Measurements from ENCODE around the gene KRTDAP.

The KRTDAP gene

DNA sequence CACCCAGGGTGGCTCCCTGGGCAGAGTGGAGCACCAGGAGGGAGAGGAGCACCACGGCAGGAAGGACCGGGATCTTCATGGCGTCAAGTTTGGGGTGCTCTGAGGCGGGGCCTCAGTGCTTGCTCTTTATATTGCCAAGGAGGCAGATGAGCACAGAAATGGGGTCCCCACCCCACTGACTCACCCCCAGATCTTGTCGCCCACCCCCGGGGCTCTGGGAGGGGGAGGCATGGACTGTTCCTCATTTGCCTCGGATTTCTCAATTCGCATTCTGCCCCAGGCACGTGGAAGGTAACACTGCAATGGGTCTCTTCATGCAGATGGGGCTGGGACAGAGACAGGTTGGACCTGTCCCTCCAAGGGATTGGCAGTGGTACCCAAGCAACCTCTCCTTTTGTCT lies at the start of gene KRTDAP:
KRTDAP (minus strand) TSS at position 101 of the 400 bp plus-strand sequence; CDS start at position 79, 22 bp downstream.
- no peak for DNase-seq

GRCh38 chr19:35539850-35540249 lies 49.6 kb upstream of the KRTDAP start:
- DNase-seq = no peak

DNA sequence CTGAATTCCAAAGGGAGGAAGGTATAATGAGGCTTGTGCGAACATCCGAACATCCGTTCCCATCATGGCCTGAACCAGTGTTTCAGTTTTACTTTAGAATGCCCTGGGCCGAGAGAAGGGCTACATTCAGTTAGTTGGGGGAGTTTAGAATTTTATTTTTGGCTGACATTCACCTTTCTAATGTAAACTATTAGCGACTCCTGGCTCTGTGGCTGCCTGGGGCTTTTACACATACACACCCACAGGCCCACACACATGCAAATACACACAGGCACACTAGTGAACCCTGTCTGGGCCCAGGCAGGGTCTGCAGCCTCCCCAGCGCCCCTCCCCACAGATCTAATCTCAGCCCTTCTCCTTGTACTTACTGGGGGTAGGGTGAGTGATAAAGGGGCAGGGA lies 49.0 kb upstream of the KRTDAP start:
- DNase-seq = no peak

DNA sequence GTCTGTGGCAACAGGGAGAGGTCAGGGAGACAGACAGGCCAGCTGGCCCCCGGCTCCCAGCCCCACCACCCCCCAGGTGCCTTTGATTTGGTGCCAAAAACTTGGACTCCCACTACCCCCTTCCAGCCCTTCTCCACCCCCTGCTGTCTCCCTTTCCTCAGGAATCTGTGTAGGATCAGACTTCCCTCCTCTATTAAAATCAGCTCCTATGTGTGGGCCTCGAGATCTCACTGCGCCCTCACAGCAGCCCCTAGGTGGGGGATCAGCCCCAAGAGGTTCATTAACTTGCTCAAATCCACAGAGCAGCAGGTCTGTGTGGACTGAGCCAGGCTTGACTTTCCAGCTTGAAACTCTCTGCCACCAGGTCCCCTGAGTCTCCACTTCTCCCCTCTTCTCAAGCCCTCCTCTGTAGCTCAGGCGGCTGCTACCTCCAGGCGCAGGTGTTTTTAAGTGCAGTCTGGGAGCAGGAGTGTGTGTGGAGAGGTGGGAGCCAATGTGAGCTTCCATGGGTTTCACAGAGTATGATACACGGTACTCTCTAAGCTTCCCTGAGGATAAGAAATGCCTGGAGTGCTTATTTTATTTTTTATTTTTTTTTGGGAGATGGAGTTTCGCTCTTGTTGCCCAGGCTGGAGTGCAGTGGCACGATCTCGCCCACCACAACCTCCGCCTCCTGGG lies 44.7 kb upstream of the KRTDAP start:
- DNase-seq = no peak

- DNase-seq = peak; percentile 41
Observed at GRCh38 chr19:35533822-35534392, 43.6 kb upstream of the KRTDAP start.

GRCh38 chr19:35533201-35533821 lies 43.0 kb upstream of the KRTDAP start, which contains the start of gene GAPDHS:
Gene GAPDHS (plus strand): TSS chr19:35533456. CDS start chr19:35533528, 72 bp downstream.
- DNase-seq = no peak

- DNase-seq = no peak
Observed at GRCh38 chr19:35531291-35531690, 41.0 kb upstream of the KRTDAP start.

DNA sequence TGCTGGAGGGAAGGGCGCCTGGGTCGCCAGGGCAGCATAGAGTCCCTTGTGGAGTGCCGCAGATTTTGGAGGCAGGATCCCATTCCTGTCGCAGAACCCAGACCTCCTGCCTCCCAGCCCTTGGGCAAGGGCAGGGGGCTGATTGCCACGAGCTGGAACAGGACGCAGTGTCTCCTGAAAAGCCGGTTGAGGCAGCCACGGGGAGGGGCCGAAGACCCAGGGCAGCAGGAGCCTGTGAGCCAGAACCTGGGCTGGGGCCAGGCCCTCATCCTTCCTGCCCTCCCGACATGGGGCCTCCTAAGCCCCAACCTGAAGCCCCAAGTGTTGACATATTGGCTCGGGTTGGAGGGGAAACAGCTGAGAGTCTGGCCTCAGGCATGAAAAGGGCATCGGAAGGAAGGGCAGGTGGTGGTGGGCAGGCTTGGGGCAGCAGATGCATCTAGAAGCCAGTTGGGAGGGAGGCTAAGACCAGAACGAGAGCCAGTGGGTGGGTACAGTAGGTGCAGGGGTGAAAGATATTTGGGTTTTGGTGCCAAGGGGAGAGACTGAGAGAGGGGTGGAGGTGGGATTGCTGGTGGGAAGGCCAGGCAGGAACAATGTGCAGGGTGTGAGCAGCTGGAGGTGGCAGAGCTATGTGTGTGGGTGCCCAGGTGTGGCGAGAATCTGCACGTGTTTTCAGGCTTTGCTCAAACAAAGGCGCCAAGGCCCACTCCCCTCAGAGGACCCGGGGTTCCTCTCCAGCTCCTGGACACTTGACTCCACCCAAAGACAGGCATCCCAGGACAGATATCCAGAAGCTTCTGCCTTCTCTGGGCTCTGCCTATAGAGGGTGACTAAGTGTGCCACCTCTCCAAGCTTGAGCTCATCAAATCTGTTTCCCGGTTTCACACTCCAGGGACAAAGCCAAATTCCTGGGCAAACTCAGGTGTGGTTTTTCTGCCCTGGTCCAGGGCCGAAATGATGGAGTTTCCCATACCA lies 39.3 kb upstream of the KRTDAP start:
- no peak for DNase-seq

DNA sequence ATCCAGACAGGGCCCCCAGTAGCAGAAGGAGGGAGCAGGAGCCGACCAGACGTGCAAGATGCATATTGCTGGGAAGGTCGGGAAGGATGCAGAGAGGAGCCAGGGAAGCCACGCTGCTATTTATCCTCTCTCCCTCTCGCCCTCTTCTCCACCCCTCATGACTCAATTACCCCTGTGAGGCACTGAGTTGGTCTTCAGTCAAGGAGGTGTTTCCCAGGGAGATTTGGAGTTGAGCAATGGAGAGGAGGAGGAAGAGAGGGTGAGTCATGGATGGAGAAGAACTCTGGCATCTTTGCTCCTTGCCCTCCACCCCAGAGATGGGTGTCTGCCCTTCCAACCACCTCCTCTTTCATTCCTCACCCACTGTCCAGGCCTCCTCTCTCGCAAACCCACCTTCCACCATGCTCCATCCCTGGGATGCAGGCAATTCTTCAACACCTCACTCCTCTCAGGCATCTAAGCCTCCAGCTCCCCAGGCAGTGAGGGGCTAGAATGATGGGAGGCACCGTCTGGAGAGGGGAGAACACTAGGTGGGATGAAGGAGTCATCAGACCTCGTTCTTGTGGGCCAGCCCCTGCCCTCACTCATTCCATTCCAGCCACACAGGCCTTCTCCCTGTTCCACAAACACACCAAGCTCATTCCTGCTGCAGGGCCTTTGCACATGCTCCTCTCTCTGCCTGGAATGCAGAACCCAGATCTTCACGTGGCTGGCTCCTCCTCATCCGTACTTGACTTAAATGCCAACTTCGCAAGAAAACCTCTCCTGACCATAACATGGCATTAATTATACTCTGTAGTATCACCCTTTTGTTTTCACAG lies 38.2 kb upstream of the KRTDAP start, which contains the start of gene SBSN:
SBSN (minus strand) TSS at position 94 of the 821 bp plus-strand sequence; CDS start at position 64, 30 bp downstream.
- DNase-seq = no peak

DNA sequence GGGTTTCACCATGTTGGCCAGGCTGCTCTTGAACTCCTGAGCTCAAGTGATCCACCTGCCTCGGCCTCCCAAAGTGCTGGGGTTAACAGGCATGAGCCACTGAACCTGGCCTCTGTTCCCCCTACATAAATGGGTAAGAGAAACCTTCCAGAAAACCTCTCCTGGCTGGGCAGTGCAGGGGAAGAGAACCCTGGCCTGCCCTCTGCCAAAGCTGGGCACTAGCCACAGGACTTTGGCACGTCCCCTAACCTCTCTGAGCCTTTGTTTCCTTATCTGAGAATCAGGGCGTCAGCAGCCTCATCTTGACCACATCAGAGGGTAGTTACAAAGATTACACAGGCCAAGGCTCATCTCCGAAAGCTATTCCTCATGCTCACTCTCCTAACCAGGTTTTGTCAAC lies 35.6 kb upstream of the KRTDAP start:
- no peak for DNase-seq

- DNase-seq = no peak
Observed at GRCh38 chr19:35524181-35524837, 34.0 kb upstream of the KRTDAP start.

GRCh38 chr19:35522745-35523327 lies 32.6 kb upstream of the KRTDAP start:
- no peak for DNase-seq

DNA sequence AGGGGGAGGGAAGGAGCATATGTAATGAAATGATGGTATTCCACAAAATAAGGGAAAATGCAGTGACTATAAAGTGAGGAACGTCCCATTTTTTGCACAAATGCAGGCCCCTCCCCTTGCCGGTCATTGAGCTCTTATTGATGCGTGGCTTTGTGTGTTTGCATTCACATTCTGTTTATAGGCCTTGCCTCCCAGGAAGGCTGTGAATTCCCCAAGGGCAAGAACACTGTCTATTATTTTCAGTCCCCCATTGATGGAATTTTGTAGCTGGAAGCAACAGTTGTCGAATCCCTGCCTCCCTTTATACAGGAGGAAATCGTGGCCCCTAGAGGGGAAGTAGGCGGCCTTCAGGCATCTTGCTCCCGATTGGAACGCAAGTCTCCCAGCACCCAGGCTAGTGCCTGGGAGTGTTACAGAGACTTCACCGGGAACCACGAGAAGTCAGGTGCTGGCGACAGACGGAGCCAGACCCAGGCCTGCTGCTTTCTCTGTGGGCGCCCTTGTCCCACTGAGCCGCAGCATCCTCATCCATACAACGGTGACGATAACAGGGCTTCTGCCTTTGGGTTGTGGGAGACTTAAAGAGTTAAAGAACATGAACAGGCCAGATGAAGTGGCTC lies 31.0 kb upstream of the KRTDAP start:
- DNase-seq = no peak

DNA sequence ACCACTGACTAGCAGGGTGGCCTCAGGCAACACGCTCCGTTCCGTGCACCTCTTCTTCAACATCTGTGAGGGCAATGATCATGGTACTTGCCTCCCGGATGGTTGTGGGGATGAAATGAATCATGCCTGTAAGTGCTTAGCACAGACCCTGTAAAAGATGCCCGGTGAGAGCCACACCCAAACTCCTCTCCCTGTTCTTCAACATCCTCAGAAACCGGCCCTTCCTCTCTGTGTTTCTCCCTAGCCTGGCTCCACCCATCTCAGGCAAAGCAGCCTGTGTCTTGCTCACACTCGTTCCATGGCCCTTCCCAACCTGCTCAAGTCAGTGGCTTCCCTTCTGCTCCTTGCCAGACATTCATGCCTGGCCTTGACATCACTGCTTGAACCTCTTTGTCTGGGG lies 29.0 kb upstream of the KRTDAP start:
- DNase-seq = no peak

DNA sequence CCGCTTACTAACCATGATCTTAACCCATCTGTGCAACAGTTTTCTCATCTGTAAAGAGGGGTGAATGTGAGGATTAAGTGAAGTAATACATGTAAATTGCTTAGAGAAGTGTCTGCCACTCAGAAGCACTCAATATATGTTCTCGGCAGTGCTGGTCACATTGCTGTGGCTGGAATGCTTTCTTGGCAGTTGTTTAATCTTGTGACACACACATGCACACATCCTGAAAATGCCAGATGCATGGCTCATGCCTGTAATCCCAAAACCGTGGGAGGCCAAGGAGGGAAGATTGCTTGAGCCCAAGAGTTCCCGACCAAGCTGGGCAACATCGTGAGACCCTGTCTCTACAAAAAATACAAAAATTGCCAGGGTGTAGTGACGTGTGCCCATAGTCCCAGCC lies 28.0 kb upstream of the KRTDAP start:
- DNase-seq = no peak

GRCh38 chr19:35517342-35517741 lies 27.1 kb upstream of the KRTDAP start:
- no peak for DNase-seq

GRCh38 chr19:35516310-35516709 lies 26.0 kb upstream of the KRTDAP start:
- no peak for DNase-seq

DNA sequence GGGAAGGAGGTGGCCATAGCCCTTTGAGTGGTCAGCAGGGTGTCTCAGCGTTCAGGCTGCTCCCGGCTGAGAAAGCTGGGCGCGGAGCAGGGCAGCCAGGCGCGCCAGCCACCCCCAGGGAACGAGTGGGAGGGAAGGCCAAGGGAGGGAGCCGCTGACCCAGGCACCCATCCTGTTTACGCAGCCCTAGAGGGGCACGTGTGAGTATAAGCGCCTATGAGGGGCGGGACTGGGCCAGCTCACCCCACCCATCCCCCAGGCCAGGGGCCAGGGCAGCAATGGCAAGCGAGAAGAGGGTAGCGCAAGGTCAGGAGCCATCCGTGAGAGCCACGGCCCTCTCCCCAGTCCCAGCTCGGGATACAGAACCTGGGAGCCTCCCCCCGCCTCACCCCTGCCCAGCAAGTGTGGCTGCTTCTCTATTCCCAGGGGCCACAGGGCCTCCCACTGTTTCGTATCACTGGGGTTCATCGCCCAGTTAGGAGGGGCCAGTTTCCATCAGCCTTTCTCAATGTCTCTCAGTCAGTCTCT lies 24.1 kb upstream of the KRTDAP start:
- DNase-seq = no peak

GRCh38 chr19:35513628-35514281 lies 23.5 kb upstream of the KRTDAP start, which contains the start of gene DMKN:
Gene DMKN (minus strand): TSS chr19:35513649. CDS start chr19:35513475, 174 bp downstream.
- no peak for DNase-seq

Measured in activated gamma-delta T cell treated with Interleukin-2 at 50 U/mL for 16 hours (primary cell).